ENCODE results near the gene MTRF1L. TPM values are rescaled to one million over a fixed set of nuclear protein-coding genes. Genes with fewer than 3 reads are reported as not detected.
"Not testable (repeated sequence)": the region's sequence is repeated elsewhere in the genome, so short reads cannot be mapped to it uniquely, and the experiment has no call there.

MTRF1L gene
- total and polyA plus RNA-seq, 8 donors, result 4.7 to 55.9 (median 15.3) TPM

- peaks cover 28 to 89% (median 84%) of the 10 kb centered on the region in 4 donors for H3K36me3 ChIP-seq
- intact Hi-C loops (cut with DNase I; ENCODE audit: low total_unique reads), result no loop called here
Measured at GRCh38 chr6:152993847-152994246, 8.7 kb downstream of the MTRF1L start.

DNA sequence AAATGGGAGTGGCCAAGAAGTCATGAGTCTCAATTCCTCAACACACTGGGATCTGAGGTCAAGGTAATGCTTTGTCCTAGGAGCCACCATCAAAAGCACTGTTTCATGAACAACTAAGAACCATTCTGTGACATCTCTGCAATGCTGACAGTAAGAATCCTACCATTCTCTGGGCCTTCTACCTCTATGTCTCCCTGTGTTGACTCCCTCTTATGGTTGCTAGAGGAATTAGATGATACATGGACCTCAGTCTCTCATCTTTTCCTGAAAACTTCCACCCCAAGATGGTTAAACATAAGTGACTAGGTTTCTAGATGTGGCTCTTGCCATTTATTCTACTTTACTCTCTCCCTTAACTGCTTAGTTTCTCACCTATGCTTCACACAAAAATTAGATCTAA, 9.1 kb downstream of the MTRF1L start:
- H3K4me1 ChIP-seq, result peaks cover 0 to 30% (median 6%) of the 10 kb centered on the region in 4 donors
- peaks cover 28 to 87% (median 83%) of the 10 kb centered on the region in 4 donors for H3K36me3 ChIP-seq
- H3K9me3 ChIP-seq, result no peaks in the 10 kb centered on the region
- intact Hi-C loops (cut with DNase I; ENCODE audit: low total_unique reads), result no loop called here
- no peak overlapping the region for H3K4me3 ChIP-seq
- H3K27me3 ChIP-seq, result no peaks in the 10 kb centered on the region
- H3K27ac ChIP-seq, result no peak overlapping the region
- TF ChIP-seq POLR2AphosphoS5 (IDR thresholded peaks at IDR 0.05) (no peak), POLR2A (IDR thresholded peaks at IDR 0.05) (no peak), CTCF (IDR thresholded peaks at IDR 0.05) (no peak), EP300 (IDR thresholded peaks at IDR 0.05) (no peak)
- no peak for DNase-seq

More at GRCh38 chr6:152993847-152994246, 8.7 kb downstream of the MTRF1L start:
- no peak overlapping the region for H3K27ac ChIP-seq
- DNase-seq, result no peak
- H3K27me3 ChIP-seq, result no peaks in the 10 kb centered on the region
- H3K9me3 ChIP-seq, result no peaks in the 10 kb centered on the region
- TF ChIP-seq CTCF (IDR thresholded peaks at IDR 0.05) (no peak), POLR2A (IDR thresholded peaks at IDR 0.05) (no peak), EP300 (IDR thresholded peaks at IDR 0.05) (no peak), POLR2AphosphoS5 (IDR thresholded peaks at IDR 0.05) (no peak)
- peaks cover 0 to 33% (median 8%) of the 10 kb centered on the region in 4 donors for H3K4me1 ChIP-seq
- H3K4me3 ChIP-seq, result no peak overlapping the region

DNA sequence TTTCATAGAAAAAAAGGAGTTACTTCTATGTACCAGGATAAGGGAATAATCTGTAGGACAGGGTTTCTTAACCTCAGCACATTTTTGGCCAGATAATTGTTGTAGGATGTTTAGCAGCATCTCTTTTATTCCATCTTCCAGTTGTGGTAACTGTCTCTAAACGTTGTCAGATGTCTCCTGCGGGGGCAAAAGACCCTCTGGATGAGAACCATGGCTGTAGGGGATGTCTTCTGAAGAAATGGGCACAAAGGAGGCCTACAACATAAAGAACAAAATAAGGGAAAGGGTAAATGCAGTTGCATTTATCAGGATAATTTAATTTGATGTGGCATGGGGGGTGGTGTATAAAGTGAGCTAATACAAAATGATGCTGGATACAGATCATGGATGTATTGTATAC, 15.5 kb downstream of the MTRF1L start:
- no peaks in the 10 kb centered on the region for H3K27me3 ChIP-seq
- TF ChIP-seq EP300 (IDR thresholded peaks at IDR 0.05) (no peak), POLR2AphosphoS5 (IDR thresholded peaks at IDR 0.05) (no peak), CTCF (IDR thresholded peaks at IDR 0.05) (no peak), POLR2A (IDR thresholded peaks at IDR 0.05) (no peak)
- H3K9me3 ChIP-seq, result no peaks in the 10 kb centered on the region
- peaks cover 9 to 30% (median 25%) of the 10 kb centered on the region in 4 donors for H3K36me3 ChIP-seq
- H3K27ac ChIP-seq, result no peak overlapping the region
- no peak for DNase-seq
- peaks cover 16 to 27% (median 22%) of the 10 kb centered on the region in 4 donors for H3K4me1 ChIP-seq
- 85 to 94% (median 87%) methylated on average over 2 of the region's 2 CpGs for WGBS, 5 donors
- intact Hi-C loops (cut with DNase I; ENCODE audit: low total_unique reads), result no loop called here
- no peak overlapping the region for H3K4me3 ChIP-seq

DNA sequence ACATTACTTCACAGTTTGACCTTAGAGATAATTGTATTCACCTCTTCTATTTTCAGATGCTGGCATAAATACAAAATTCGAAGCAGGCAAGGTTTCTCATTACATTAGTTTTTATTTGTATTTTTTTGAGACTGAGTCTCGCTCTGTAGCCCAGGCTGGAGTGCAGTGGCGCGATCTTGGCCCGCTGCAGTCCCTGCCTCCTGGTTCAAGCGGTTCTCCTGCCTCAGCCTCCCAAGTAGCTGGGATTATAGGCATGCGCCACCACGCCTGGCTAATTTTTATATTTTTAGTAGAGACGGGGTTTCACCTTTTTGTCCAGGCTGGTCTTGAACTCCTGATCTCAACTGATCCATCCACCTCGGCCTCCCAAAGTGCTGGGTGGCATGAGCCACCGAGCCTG, 17.2 kb downstream of the MTRF1L start:
- DNase-seq; H3K27me3 ChIP-seq; H3K4me3 ChIP-seq; intact Hi-C loops (cut with DNase I; ENCODE audit: low total_unique reads); H3K9me3 ChIP-seq: not testable (repeated sequence)
- Histone ChIP-seq H3K27ac (peak overlapping the region in 4 of 5 donors; percentile 84 to 92 (median 90)), H3K36me3 (peaks cover 3 to 15% (median 9%) of the 10 kb centered on the region in 4 donors), H3K4me1 (peaks cover 19 to 44% (median 29%) of the 10 kb centered on the region in 4 donors)
- WGBS, 5 donors, result 78 to 92% (median 90%) methylated on average over 11 of the region's 11 CpGs

DNA sequence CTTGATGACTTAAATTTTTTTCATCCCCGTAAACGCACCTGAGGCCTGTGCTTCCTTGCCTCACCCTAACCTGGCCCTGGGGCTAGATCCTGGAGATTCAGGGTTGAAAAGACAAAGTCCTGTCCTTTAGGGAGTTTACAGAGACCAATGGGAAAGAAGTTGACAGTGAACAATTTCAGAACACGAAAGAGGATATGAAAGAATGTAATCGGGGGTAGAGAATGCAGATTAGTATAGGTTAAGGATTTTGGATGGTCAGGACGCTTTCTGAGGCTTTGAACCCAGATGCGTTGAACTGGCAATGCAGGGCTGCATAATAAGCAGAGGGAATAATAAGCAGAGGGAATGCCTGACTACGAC, 18.0 kb downstream of the MTRF1L start:
- DNase-seq, result peak in 1 of 2 donors; percentile 10
- TF ChIP-seq POLR2AphosphoS5 (IDR thresholded peaks at IDR 0.05) (no peak), EP300 (IDR thresholded peaks at IDR 0.05) (no peak), POLR2A (IDR thresholded peaks at IDR 0.05) (no peak), CTCF (IDR thresholded peaks at IDR 0.05) (no peak)
- Histone ChIP-seq H3K36me3 (peaks cover 0 to 7% (median under 1%) of the 10 kb centered on the region in 4 donors), H3K4me3 (peak overlapping the region; percentile 58 to 97 (median 76)), H3K27ac (peak overlapping the region; percentile 69 to 92 (median 89)), H3K27me3 (no peaks in the 10 kb centered on the region), H3K4me1 (peaks cover 19 to 45% (median 29%) of the 10 kb centered on the region in 4 donors), H3K9me3 (no peaks in the 10 kb centered on the region)
- 3 to 8% (median 6%) methylated on average over 7 of the region's 7 CpGs for WGBS, 5 donors
- intact Hi-C loops (cut with DNase I; ENCODE audit: low total_unique reads), result no loop called here

Measured in stomach (tissue), 9 donors.